ENCODE results near the gene MXD3.

DNA sequence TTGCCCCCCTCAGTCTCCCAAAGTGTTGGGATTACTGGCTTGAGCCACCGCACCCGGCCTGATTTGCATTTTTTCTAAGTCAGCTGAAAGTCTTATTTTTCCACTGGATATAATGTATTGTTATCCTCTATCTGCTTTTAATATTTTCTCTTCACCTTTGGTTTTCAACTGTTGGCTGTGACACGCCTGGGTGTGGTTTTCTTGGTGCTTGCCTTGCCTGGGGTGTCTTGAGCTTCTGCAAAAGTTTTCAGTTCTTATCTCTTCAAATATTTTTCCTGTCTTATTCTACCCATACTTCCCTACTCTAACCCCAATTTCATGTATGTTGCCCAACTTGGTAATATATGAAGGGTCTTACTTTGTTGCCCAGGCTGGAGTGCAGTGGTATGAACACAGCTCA lies 4.3 kb upstream of the MXD3 start:
- TF ChIP-seq, protein P1, sequence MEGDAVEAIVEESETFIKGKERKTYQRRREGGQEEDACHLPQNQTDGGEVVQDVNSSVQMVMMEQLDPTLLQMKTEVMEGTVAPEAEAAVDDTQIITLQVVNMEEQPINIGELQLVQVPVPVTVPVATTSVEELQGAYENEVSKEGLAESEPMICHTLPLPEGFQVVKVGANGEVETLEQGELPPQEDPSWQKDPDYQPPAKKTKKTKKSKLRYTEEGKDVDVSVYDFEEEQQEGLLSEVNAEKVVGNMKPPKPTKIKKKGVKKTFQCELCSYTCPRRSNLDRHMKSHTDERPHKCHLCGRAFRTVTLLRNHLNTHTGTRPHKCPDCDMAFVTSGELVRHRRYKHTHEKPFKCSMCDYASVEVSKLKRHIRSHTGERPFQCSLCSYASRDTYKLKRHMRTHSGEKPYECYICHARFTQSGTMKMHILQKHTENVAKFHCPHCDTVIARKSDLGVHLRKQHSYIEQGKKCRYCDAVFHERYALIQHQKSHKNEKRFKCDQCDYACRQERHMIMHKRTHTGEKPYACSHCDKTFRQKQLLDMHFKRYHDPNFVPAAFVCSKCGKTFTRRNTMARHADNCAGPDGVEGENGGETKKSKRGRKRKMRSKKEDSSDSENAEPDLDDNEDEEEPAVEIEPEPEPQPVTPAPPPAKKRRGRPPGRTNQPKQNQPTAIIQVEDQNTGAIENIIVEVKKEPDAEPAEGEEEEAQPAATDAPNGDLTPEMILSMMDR (conservative IDR thresholded peaks at IDR 0.05; ENCODE audit: low read depth in 2 of 2), result no peak
- TF ChIP-seq EZH2 (IDR thresholded peaks at IDR 0.05; ENCODE audit: low read depth, unreplicated experiment), result no peak
- TF ChIP-seq POLR2AphosphoS5 (IDR thresholded peaks at IDR 0.05; ENCODE audit: low read depth), result no peak
- no peak for TF ChIP-seq ZNF462 (CRISPR knock-in tag; IDR thresholded peaks at IDR 0.05)
- no peak for TF ChIP-seq EZH2phosphoT487 (IDR thresholded peaks at IDR 0.05; ENCODE audit: unreplicated experiment)
- TF ChIP-seq CREB1 (CRISPR knock-in tag; IDR thresholded peaks at IDR 0.05; ENCODE audit: low read depth), result no peak
- TF ChIP-seq, protein P2, sequence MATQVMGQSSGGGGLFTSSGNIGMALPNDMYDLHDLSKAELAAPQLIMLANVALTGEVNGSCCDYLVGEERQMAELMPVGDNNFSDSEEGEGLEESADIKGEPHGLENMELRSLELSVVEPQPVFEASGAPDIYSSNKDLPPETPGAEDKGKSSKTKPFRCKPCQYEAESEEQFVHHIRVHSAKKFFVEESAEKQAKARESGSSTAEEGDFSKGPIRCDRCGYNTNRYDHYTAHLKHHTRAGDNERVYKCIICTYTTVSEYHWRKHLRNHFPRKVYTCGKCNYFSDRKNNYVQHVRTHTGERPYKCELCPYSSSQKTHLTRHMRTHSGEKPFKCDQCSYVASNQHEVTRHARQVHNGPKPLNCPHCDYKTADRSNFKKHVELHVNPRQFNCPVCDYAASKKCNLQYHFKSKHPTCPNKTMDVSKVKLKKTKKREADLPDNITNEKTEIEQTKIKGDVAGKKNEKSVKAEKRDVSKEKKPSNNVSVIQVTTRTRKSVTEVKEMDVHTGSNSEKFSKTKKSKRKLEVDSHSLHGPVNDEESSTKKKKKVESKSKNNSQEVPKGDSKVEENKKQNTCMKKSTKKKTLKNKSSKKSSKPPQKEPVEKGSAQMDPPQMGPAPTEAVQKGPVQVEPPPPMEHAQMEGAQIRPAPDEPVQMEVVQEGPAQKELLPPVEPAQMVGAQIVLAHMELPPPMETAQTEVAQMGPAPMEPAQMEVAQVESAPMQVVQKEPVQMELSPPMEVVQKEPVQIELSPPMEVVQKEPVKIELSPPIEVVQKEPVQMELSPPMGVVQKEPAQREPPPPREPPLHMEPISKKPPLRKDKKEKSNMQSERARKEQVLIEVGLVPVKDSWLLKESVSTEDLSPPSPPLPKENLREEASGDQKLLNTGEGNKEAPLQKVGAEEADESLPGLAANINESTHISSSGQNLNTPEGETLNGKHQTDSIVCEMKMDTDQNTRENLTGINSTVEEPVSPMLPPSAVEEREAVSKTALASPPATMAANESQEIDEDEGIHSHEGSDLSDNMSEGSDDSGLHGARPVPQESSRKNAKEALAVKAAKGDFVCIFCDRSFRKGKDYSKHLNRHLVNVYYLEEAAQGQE (IDR thresholded peaks at IDR 0.05; ENCODE audit: unreplicated experiment), result no peak
- no peak for TF ChIP-seq NANOG (IDR thresholded peaks at IDR 0.05; ENCODE audit: borderline replicate concordance)
- TF ChIP-seq ZNF331 (CRISPR knock-in tag; IDR thresholded peaks at IDR 0.05; ENCODE audit: low read depth), result no peak
- no peak for TF ChIP-seq STAT1 (IDR thresholded peaks at IDR 0.05; ENCODE audit: unreplicated experiment)
- TF ChIP-seq, protein P3, sequence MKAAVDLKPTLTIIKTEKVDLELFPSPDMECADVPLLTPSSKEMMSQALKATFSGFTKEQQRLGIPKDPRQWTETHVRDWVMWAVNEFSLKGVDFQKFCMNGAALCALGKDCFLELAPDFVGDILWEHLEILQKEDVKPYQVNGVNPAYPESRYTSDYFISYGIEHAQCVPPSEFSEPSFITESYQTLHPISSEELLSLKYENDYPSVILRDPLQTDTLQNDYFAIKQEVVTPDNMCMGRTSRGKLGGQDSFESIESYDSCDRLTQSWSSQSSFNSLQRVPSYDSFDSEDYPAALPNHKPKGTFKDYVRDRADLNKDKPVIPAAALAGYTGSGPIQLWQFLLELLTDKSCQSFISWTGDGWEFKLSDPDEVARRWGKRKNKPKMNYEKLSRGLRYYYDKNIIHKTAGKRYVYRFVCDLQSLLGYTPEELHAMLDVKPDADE (IDR thresholded peaks at IDR 0.05), result no peak
- TF ChIP-seq JUNB (IDR thresholded peaks at IDR 0.05; ENCODE audit: unreplicated experiment), result no peak

Measured in GM23338 (cell line).